ENCODE data around the gene ALKBH2.

ALKBH2 gene

DNA sequence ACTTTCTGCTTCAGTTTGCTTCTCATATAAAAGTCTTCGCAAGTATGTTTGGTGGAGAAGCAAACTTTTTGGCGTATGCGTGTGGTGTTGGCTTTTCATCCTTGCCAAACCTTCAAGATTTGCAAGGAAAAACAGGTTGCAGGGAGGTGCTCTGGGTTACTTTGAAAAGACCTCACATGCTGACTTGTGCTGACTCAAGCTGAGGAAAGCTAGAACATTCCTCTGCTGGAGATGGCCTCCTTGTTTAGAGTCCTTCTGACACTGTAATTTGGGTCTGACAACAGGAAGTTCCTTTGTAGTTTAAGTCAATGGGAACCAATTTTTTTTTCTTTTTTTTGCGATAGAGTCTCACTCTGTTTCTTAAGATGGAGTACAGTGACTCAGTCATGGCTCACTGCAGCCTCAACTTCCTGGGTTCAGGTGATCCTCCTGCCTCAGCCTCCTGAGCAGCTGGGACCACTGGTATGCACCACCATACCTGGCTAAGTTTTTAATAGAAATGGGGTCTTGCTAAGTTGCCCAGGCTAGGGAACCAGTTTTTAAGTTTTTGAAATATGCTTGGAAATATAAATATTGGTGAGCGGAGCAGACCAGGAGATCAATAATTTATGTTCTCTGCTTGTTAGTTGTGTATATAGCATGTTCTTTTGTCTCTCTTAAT lies 20.5 kb upstream of the ALKBH2 start:
- FAIRE-seq: no peak

- no peak for FAIRE-seq
Measured at GRCh38 chr12:109112720-109113465, 19.6 kb upstream of the ALKBH2 start.

DNA sequence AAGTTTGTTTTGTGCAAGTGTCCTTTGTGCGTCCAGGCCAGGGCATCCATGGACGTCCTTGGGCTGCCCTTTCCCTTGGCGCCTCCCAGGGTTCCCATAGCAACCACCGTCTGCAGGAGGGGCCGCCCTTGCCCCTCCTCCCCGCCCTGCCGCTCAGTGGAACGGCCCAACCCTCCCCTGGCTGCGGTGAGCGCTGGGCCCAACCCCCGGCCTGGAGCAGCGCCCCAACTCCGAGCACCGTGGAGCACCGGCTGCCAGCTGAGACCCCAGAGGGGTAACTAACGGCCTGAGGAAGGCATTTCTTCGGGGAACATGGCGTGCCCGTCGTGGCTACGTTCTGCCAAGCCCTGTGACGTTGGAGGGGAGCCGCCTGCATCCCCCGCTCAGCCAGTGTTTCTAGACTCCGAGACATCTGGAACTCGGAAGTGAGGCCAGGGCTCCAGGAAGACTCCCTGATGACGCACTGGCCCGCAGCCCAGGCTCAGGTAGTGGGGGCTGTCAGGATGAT lies 17.8 kb upstream of the ALKBH2 start:
- FAIRE-seq: no peak

DNA sequence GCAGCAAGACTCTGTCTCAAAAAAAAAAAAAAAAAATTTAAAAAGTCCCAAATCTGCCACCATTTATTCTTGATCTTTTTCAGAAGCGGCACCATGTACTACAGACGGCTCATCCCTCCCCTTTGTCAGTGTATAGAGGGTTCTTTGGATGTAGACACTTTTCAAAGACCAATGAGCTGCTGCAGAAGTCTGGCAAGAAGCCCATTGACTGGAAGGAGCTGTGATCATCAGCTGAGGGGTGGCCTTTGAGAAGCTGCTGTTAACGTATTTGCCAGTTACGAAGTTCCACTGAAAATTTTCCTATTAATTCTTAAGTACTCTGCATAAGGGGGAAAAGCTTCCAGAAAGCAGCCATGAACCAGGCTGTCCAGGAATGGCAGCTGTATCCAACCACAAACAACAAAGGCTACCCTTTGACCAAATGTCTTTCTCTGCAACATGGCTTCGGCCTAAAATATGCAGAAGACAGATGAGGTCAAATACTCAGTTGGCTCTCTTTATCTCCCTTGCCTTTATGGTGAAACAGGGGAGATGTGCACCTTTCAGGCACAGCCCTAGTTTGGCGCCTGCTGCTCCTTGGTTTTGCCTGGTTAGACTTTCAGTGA lies 16.6 kb upstream of the ALKBH2 start:
- no peak for FAIRE-seq

GRCh38 chr12:109105176-109105575 lies 11.9 kb upstream of the ALKBH2 start:
- FAIRE-seq: no peak

GRCh38 chr12:109102491-109102890 lies 9.2 kb upstream of the ALKBH2 start:
- no peak for FAIRE-seq

DNA sequence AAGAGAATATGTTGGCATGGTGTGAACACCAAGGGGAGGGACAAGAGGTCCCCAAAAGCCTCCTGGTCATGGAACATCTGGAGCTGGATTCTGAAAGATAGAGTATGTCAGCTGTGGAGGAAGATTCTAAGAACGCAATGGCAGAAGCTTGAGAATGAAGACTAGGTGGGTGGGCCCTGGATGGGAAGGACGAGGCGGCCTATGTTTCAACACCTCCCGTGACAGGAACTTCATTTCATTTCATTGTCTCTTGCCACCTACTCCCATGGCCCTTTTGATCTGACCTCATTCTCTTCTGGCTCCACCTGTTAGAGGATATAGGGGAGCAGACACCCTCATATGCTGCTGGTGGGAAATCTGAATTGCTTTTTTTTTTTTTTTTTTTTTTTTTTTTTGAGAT lies 7.5 kb upstream of the ALKBH2 start:
- FAIRE-seq: no peak

- no peak for FAIRE-seq
Measured at GRCh38 chr12:109099431-109100020, 6.3 kb upstream of the ALKBH2 start.

DNA sequence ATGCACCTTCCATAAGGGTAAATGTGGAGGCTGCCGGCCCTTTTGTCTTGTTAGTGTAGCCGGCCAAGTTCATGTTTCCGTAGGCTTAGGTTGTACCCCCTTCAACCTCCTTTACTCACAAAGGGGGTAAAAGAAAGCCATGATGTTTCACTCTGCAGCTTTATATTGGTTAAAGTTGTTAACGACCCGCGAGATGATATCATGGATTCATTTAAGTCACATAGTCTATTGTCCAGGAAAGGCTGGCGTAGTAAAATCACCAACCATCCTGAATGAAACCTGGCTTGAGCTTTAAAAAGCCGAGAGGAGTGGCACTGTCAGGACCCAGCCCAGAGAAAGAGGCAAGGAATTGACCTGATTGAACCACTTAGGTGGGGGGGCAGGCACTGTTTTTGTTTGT lies 5.4 kb upstream of the ALKBH2 start:
- no peak for FAIRE-seq

DNA sequence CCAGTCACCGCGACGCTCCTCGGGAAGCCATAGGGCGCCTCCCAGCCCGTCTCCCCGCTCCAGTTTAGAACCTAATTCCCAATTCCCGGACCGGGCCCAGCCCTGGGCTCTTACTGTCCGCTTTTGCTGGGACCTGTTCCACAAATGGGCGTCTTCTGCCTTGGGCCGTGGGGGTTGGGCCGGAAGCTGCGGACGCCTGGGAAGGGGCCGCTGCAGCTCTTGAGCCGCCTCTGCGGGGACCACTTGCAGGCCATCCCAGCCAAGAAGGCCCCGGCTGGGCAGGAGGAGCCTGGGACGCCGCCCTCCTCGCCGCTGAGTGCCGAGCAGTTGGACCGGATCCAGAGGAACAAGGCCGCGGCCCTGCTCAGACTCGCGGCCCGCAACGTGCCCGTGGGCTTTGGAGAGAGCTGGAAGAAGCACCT lies 4.9 kb upstream of the ALKBH2 start:
- FAIRE-seq: no peak

DNA sequence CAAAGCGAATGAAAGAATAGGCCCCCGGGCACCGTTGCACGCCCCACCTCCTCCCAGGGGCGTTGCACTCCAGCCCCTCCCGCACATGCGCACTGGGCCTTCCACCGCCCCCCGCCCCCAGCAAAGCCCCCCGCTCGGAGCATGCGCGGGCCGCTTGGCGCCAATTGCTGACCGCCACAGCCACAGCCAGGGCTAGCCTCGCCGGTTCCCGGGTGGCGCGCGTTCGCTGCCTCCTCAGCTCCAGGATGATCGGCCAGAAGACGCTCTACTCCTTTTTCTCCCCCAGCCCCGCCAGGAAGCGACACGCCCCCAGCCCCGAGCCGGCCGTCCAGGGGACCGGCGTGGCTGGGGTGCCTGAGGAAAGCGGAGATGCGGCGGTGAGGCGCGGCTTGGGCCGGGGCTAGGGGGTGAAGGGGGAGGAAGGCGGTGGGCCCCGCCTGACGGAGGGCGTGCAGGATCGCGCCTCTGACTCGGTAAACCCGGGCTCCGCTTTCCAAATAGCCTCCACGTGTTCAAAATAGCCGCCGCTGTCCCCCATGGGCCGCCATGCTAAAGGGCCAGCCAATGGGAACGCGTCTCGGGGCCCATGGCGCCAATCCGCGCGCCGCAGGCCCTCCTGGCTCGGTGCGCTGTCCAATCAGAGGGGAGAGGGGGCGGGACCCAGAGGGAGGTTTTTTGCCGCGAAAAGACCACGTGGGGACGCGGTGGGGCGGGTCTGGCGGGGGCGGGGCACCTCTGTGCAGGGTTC lies 4.3 kb upstream of the ALKBH2 start, which contains the start of gene UNG:
Gene UNG (plus strand): TSS at position 163 of the 748 bp plus-strand sequence. CDS start 83 bp downstream, at position 246.
- FAIRE-seq: peak; percentile 52

GRCh38 chr12:109097140-109097434 lies 3.8 kb upstream of the ALKBH2 start:
- FAIRE-seq: no peak

GRCh38 chr12:109092497-109093021 lies 713 bp downstream of the ALKBH2 start:
- no peak for FAIRE-seq

- FAIRE-seq: no peak
Measured at GRCh38 chr12:109089683-109090082, 3.6 kb downstream of the ALKBH2 start.

DNA sequence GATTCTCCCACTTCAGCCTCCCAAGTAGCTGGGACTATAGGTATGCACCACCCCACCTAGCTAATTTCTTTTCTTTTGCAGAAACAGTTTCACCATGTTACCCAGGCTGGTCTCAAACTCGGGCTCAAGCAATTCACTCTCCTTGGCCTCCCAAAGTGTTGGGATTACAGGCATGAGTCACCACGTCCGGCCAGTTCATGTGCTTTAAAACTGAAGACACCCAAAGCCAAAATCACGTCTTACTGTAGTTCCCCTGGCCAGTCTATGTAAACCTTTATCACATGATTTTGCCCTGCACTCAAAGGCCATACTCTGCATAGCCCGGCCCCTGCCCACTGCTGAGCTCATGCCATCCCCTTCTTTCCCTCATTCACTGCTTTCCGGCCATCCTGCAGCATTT lies 4.5 kb downstream of the ALKBH2 start:
- FAIRE-seq: no peak

DNA sequence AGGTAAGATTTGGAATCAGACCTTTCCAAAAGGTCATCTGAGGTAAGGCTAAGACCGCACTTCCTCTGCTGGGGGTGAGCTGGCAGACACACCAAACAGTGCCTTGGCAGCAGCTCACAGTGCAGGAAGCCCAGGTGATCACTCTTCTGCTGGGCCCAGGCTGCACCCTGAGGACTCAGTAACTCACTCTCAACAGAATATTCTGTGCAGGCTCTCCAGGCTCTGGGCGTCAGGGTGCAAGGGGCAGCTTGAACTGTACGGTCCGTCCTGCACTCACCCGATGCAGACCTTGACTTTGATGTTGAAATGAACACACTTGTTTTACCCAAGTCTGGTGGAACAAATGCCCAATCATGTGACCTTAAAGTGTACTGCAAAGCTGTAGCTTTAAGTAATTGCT lies 6.0 kb downstream of the ALKBH2 start:
- FAIRE-seq: no peak

- FAIRE-seq: no peak
Measured at GRCh38 chr12:109085590-109085989, 7.7 kb downstream of the ALKBH2 start.

GRCh38 chr12:109084425-109084824 lies 8.8 kb downstream of the ALKBH2 start:
- FAIRE-seq: no peak

DNA sequence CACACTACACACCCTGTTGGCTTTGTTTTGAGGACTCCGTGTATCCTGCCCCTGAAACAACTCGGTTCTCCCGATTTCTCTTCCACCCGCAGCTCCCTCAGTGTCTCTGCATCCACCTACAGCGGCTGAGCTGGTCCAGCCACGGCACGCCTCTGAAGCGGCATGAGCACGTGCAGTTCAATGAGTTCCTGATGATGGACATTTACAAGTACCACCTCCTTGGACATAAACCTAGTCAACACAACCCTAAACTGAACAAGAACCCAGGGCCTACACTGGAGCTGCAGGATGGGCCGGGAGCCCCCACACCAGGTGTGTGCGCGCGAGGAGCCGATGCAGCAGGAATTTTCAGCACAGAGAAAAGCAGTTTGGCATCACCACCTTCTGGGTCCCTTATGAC lies 10.5 kb downstream of the ALKBH2 start:
- no peak for FAIRE-seq

DNA sequence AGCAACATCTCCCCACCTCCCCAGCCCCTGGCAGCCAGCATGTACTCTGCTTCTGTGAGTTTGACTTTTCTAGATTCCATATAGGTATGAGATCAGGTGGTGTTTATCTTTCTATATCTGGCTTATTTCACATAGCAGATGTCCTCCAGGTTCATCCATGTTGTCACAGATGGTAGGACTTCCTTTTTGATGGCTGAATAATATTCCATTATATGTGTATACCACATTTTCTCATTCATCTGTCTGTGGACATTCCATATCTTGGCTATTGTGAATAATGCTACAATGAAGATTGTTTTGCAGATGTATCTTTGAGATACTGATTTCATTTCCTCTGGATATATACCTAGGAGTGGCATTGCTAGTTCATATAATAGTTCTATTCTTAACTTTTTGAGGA lies 18.4 kb downstream of the ALKBH2 start:
- no peak for FAIRE-seq

GRCh38 chr12:109069307-109070271 lies 23.7 kb downstream of the ALKBH2 start:
- FAIRE-seq: no peak

DNA sequence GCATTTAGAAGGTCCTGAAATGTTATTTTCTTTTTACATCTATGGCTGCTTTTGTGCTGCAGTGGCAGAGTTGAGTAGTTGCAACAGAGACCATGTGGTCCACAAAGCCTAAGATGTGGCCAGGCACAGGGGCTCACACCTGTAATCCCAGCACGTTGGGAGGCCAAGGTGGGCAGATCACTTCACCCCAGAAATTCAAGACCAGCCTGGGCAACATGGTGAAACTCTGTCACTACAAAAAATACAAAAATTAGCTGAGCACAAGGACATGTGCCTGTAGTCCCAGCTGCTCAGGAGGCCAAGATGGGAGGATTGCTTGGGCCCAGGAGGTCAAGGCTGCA lies 27.4 kb downstream of the ALKBH2 start:
- no peak for FAIRE-seq
